ENCODE measurements around the gene RPS19. TPM values are rescaled to one million over a fixed set of nuclear protein-coding genes. Genes with fewer than 3 reads are reported as not detected.

RPS19 gene
- polyA plus RNA-seq, 1 donor from 2014 or later, result 783 TPM

GRCh38 chr19:41918653-41919244 is 58.7 kb downstream of the RPS19 start:
- Histone ChIP-seq H3K9me3 (ENCODE audit: low read length) (no peaks in the 10 kb centered on the region), H3K9ac (ENCODE audit: low read length) (no peak overlapping the region), H3K4me3 (ENCODE audit: low read length) (no peak overlapping the region), H3F3A (ENCODE audit: insufficient read depth, low read length, poor library complexity, severe bottlenecking) (no peaks in the 10 kb centered on the region), H4K20me1 (ENCODE audit: insufficient read depth) (no peaks in the 10 kb centered on the region), H3K27me3 (ENCODE audit: insufficient read depth, low read depth, low read length) (peaks cover 85% of the 10 kb centered on the region), H3K79me2 (replicated peaks; ENCODE audit: insufficient read depth, low read length) (no peaks in the 10 kb centered on the region), H3K36me3 (ENCODE audit: insufficient read depth, low read length) (no peaks in the 10 kb centered on the region), H3K9me2 (ENCODE audit: insufficient read depth, low read length) (no peaks in the 10 kb centered on the region), H2AFZ (ENCODE audit: low read depth, low read length) (no peak overlapping the region), H3K4me2 (ENCODE audit: low read length) (no peak overlapping the region), H3K27ac (ENCODE audit: low read length) (no peak overlapping the region)
- no peak for TF ChIP-seq MXI1 (conservative IDR thresholded peaks at IDR 0.05; ENCODE audit: poor library complexity, severe bottlenecking)
- TF ChIP-seq EP300 (conservative IDR thresholded peaks at IDR 0.05; ENCODE audit: poor library complexity, severe bottlenecking), result no peak
- no peak for TF ChIP-seq REST (IDR thresholded peaks at IDR 0.05; ENCODE audit: borderline replicate concordance)
- TF ChIP-seq TAF1 (IDR thresholded peaks at IDR 0.05; ENCODE audit: low read depth), result no peak
- TF ChIP-seq SMC3 (conservative IDR thresholded peaks at IDR 0.05; ENCODE audit: poor library complexity), result no peak
- no peak for TF ChIP-seq RAD21 (conservative IDR thresholded peaks at IDR 0.05)
- no peak for TF ChIP-seq POLR2AphosphoS5 (IDR thresholded peaks at IDR 0.05)
- TF ChIP-seq, protein P1, sequence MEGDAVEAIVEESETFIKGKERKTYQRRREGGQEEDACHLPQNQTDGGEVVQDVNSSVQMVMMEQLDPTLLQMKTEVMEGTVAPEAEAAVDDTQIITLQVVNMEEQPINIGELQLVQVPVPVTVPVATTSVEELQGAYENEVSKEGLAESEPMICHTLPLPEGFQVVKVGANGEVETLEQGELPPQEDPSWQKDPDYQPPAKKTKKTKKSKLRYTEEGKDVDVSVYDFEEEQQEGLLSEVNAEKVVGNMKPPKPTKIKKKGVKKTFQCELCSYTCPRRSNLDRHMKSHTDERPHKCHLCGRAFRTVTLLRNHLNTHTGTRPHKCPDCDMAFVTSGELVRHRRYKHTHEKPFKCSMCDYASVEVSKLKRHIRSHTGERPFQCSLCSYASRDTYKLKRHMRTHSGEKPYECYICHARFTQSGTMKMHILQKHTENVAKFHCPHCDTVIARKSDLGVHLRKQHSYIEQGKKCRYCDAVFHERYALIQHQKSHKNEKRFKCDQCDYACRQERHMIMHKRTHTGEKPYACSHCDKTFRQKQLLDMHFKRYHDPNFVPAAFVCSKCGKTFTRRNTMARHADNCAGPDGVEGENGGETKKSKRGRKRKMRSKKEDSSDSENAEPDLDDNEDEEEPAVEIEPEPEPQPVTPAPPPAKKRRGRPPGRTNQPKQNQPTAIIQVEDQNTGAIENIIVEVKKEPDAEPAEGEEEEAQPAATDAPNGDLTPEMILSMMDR (IDR thresholded peaks at IDR 0.05; ENCODE audit: poor library complexity, severe bottlenecking), result no peak
- no peak for TF ChIP-seq EZH2 (IDR thresholded peaks at IDR 0.05; ENCODE audit: borderline replicate concordance, insufficient read depth, low read length, poor library complexity, severe bottlenecking)

DNA sequence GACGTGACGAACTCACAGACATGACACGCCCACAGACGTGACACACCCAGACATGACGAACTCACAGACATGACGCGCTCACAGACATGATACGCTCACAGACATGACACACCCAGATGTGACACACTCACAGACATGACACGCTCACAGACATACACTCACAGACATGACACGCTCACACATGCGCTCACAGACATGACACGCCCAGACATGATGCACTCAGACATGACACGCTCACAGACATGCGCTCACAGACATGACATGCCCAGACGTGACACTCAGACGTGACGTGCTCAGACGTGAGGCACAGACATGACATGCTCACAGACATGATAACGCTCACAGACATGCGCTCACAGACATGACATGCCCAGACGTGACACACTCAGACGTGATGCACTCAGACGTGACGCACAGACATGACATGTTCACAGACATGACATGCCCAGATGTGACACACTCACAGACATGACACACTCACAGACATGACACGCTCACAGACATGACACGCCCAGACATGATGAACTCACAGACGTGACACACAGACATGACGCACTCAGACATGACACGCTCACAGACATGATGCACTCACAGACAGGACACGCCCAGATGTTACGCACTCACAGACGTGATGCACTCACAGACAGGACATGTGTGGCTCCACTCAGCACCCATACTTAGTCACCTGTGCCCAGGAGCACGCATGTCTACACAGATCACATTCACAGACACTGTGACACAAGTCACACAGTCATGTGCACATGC is 60.1 kb downstream of the RPS19 start:
- Histone ChIP-seq H3K9me2 (ENCODE audit: insufficient read depth, low read length) (no peaks in the 10 kb centered on the region), H3K27me3 (ENCODE audit: insufficient read depth, low read depth, low read length) (peaks cover 84% of the 10 kb centered on the region), H3K9me3 (ENCODE audit: low read length) (no peaks in the 10 kb centered on the region), H3K36me3 (ENCODE audit: insufficient read depth, low read length) (no peaks in the 10 kb centered on the region), H4K20me1 (ENCODE audit: insufficient read depth) (no peaks in the 10 kb centered on the region), H2AFZ (ENCODE audit: low read depth, low read length) (no peak overlapping the region), H3F3A (ENCODE audit: insufficient read depth, low read length, poor library complexity, severe bottlenecking) (no peaks in the 10 kb centered on the region), H3K4me3 (ENCODE audit: low read length) (no peak overlapping the region), H3K4me2 (ENCODE audit: low read length) (no peak overlapping the region), H3K79me2 (replicated peaks; ENCODE audit: insufficient read depth, low read length) (no peaks in the 10 kb centered on the region), H3K27ac (ENCODE audit: low read length) (no peak overlapping the region), H3K9ac (ENCODE audit: low read length) (no peak overlapping the region)
- TF ChIP-seq POLR2AphosphoS5 (IDR thresholded peaks at IDR 0.05) (peak; percentile 26), REST (IDR thresholded peaks at IDR 0.05; ENCODE audit: borderline replicate concordance) (no peak)
